Tibial artery (tissue), 4 donors: ENCODE measurements around the gene ACVR1.

Experiments
- DNase-seq, 2 donors: peaks; one replicate each; pipeline ENCODE4 v3.0.0-alpha.2; 2019
- H3K27ac ChIP-seq, 2 donors: fragments of 200-600 bp; sonication (generic) in 1 of 2; 1 replicate in 1 of 2; 2 replicates in 1 of 2; pipeline ENCODE4 v1.5.1; 2018 to 2019; ENCODE audit warnings: mild to moderate bottlenecking in 1 of 2
- H3K27me3 ChIP-seq, 2 donors: fragments of 200-600 bp; sonication (generic) in 1 of 2; one replicate each; pipeline versions ENCODE4 v1.5.1 to v1.6.0; 2016 to 2019
- H3K36me3 ChIP-seq, 3 donors: fragments of 200-600 bp; sonication (generic) in 2 of 3; one replicate each; pipeline ENCODE4 v1.5.1; 2016 to 2019; ENCODE audit warnings: mild to moderate bottlenecking in 2 of 3
- H3K4me1 ChIP-seq, 4 donors: fragments of 200-600 bp; sonication (generic) in 2 of 4; 1 replicate in 3 of 4; 2 replicates in 1 of 4; pipeline ENCODE4 v1.5.1; 2016 to 2019
- H3K4me3 ChIP-seq, 2 donors: fragments of 200-600 bp; sonication (generic) in 1 of 2; 1 replicate in 1 of 2; 2 replicates in 1 of 2; pipeline ENCODE4 v1.5.1; 2018 to 2019; ENCODE audit warnings: mild to moderate bottlenecking in 2 of 2
- H3K9me3 ChIP-seq, 3 donors: fragments of 200-600 bp; sonication (generic) in 1 of 3; one replicate each; pipeline ENCODE4 v1.5.1; 2016 to 2019
- intact Hi-C: fragments of 100-400 bp; cut with DNase I; formaldehyde crosslinking; loops from one replicate; pipeline ENCODE4 v1.15.0; 2023; ENCODE audit warnings: low total_unique reads
- TF ChIP-seq, protein P1 (sequence below), 2 experiments: fragments of 200-600 bp in 1 of 2; fragments of 450-650 bp in 1 of 2; IDR thresholded peaks; one replicate each; pipeline ENCODE4 v1.5.1; 2017 to 2019; ENCODE audit warnings: antibody characterized with exemption in 2 of 2, mild to moderate bottlenecking in 1 of 2, moderate library complexity in 1 of 2

ACVR1 gene

DNA sequence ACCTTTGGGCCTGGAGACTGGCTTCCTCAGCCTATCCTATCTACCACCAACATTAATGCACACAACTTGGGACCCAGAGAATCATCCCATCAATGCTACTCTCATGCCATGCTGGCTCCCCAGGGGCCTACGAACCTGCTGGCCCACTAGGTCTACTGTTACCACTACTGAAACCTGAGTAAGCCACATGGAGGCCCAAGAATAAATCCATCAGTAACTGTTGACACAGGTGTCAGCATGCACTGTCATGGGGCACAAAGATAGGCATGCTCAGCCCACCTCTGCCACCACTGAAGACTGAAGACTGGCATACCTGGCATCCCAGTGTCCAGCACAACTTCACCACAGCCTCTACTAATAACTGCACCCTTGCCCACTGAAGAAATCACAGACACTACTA is 176.3 kb downstream of the ACVR1 start:
- DNase-seq = no peak
- Histone ChIP-seq H3K36me3 (peaks cover 0 to 6% (median 3%) of the 10 kb centered on the region in 3 donors), H3K4me1 (no peaks in the 10 kb centered on the region), H3K4me3 (no peak overlapping the region), H3K27ac (no peak overlapping the region), H3K27me3 (no peaks in the 10 kb centered on the region), H3K9me3 (peaks cover 0 to 32% (median 6%) of the 10 kb centered on the region in 3 donors)
- TF ChIP-seq, protein P1, sequence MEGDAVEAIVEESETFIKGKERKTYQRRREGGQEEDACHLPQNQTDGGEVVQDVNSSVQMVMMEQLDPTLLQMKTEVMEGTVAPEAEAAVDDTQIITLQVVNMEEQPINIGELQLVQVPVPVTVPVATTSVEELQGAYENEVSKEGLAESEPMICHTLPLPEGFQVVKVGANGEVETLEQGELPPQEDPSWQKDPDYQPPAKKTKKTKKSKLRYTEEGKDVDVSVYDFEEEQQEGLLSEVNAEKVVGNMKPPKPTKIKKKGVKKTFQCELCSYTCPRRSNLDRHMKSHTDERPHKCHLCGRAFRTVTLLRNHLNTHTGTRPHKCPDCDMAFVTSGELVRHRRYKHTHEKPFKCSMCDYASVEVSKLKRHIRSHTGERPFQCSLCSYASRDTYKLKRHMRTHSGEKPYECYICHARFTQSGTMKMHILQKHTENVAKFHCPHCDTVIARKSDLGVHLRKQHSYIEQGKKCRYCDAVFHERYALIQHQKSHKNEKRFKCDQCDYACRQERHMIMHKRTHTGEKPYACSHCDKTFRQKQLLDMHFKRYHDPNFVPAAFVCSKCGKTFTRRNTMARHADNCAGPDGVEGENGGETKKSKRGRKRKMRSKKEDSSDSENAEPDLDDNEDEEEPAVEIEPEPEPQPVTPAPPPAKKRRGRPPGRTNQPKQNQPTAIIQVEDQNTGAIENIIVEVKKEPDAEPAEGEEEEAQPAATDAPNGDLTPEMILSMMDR (IDR thresholded peaks at IDR 0.05) = no peak
- intact Hi-C loops = no loop called here

DNA sequence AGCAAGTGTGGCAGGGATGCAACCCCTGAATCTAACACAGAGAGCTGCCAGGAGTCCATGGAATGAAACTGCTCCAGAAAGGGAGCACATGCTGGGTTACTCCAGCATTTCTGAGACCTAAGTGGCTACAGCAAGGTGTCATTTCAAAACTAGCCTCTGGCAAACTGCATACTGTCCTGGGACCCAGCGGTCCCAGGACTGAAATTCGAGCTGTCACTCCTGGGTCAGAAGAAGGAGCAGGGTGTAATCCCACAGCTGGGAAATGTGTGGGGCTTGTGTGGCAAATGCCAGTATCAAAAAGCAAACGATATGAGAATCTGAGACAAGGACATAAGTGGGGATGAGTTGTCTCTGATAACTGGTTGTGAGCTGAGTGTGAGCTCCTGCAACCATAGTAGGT is 177.1 kb downstream of the ACVR1 start:
- TF ChIP-seq, protein P1 (IDR thresholded peaks at IDR 0.05) = no peak

DNA sequence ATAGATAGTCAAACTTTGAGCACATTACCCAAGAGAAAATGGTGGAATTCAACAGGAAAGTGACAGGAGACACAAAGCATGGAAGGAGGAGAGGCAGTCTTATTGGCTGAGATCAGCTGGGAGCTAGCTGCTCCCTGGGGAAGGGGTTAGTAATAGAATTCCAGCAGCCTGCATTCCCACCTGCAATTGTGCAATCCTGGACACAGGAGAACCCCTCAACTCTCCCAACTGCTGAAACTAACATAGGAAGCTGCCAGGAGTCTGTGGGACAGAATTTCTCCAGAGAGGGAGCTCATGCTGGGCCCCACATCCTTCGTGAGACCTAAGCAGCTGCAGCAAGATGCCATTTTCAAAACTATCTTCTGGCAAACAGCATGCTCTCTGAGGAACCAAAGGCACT is 177.7 kb downstream of the ACVR1 start:
- no peaks in the 10 kb centered on the region for H3K27me3 ChIP-seq
- H3K4me3 ChIP-seq = no peak overlapping the region
- H3K27ac ChIP-seq = no peak overlapping the region
- intact Hi-C loops = no loop called here
- H3K9me3 ChIP-seq = peaks cover 0 to 19% (median 0%) of the 10 kb centered on the region in 3 donors
- DNase-seq = no peak
- TF ChIP-seq, protein P1 (IDR thresholded peaks at IDR 0.05) = no peak
- peaks cover 0 to 6% (median 0%) of the 10 kb centered on the region in 3 donors for H3K36me3 ChIP-seq
- no peaks in the 10 kb centered on the region for H3K4me1 ChIP-seq

More for the DNA sequence above, 177.1 kb downstream of the ACVR1 start:
- DNase-seq = no peak
- Histone ChIP-seq H3K27ac (no peak overlapping the region), H3K4me1 (no peaks in the 10 kb centered on the region), H3K9me3 (peaks cover 0 to 25% (median under 1%) of the 10 kb centered on the region in 3 donors), H3K36me3 (peaks cover 0 to 6% (median 0%) of the 10 kb centered on the region in 3 donors), H3K4me3 (no peak overlapping the region), H3K27me3 (no peaks in the 10 kb centered on the region)
- intact Hi-C loops = no loop called here

DNA sequence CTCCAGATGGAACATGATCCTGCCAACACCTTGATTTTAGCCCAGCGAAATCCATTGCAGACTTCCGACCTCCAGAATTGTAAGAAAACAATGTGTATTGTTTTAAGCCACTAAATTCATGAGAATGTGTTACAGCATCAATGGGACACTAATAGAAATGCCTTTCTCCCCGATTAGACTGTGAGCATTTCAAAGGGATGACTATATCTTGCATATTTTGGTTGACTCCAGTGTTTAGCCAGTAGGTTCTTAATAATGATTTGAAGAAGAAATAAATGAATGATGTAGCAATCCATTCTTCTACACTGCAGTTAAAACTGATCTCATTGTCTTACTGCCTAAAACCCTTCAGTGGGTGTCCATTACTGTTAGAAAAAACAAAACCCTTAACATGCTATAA is 180.1 kb downstream of the ACVR1 start:
- H3K4me3 ChIP-seq = no peak overlapping the region
- TF ChIP-seq, protein P1 (IDR thresholded peaks at IDR 0.05) = no peak
- H3K4me1 ChIP-seq = no peaks in the 10 kb centered on the region
- intact Hi-C loops = no loop called here
- DNase-seq = no peak
- no peaks in the 10 kb centered on the region for H3K36me3 ChIP-seq
- no peak overlapping the region for H3K27ac ChIP-seq
- H3K27me3 ChIP-seq = no peaks in the 10 kb centered on the region
- peaks cover 0 to 9% (median 0%) of the 10 kb centered on the region in 3 donors for H3K9me3 ChIP-seq

DNA sequence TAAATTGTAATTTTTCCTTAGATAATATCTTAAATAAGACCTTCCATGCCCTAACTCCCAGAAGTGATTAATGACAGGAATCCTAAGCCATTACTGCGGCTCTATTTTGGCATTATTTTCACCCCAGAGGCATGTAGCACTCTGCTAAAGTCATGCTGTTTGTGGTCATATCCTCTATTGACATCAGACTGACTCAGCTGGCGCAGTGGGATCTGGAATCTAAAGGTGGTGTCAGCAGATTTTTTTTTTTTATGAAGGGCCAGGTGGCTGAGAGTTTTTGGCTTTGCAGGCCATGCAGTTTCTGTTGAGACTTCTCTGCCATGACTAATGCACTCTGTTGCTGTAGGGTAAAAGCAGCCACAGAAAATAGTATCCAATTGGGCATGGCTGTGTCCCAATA is 183.4 kb downstream of the ACVR1 start:
- no peaks in the 10 kb centered on the region for H3K27me3 ChIP-seq
- TF ChIP-seq, protein P1 (IDR thresholded peaks at IDR 0.05) = no peak
- no peak overlapping the region for H3K27ac ChIP-seq
- H3K36me3 ChIP-seq = no peaks in the 10 kb centered on the region
- no peaks in the 10 kb centered on the region for H3K9me3 ChIP-seq
- intact Hi-C loops = no loop called here
- H3K4me3 ChIP-seq = no peak overlapping the region
- DNase-seq = no peak
- H3K4me1 ChIP-seq = no peaks in the 10 kb centered on the region

DNA sequence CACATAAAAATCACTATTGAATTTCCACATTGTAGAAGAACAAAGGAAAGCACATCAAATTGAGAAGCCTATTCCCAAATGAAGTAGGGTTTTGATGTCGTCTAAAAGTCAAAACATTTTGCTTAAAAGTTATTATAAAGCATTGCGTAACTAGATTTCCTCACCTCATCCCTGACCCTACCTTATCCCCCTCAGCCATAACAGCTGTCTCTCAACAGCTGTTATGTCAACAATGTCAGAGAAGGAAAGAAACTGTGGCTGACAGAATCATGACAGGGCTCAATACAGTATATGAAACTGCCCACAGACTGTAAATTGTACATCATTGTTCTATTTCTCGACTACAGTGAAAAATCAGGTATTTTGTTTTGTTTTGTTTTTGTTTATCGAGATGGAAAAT is 184.4 kb downstream of the ACVR1 start:
- H3K27me3 ChIP-seq = no peaks in the 10 kb centered on the region
- TF ChIP-seq, protein P1 (IDR thresholded peaks at IDR 0.05) = no peak
- intact Hi-C loops = no loop called here

More for the DNA sequence above, 184.4 kb downstream of the ACVR1 start:
- no peaks in the 10 kb centered on the region for H3K36me3 ChIP-seq
- H3K9me3 ChIP-seq = no peaks in the 10 kb centered on the region
- H3K27ac ChIP-seq = no peak overlapping the region
- no peak overlapping the region for H3K4me3 ChIP-seq
- H3K4me1 ChIP-seq = no peaks in the 10 kb centered on the region
- no peak for DNase-seq
